SH-SY5Y (cell line): ENCODE data around the gene GBGT1.

Source experiments
- GATA2 ChIP-seq: IDR thresholded peaks from 2 replicates; pipeline ENCODE4 v1.6.1; 2011; ENCODE audit warnings: mild to moderate bottlenecking, low read depth, low read length
- GATA3 ChIP-seq: IDR thresholded peaks from 2 replicates; pipeline ENCODE4 v1.6.1; 2011; ENCODE audit warnings: low read depth, mild to moderate bottlenecking, low read length, moderate library complexity

DNA sequence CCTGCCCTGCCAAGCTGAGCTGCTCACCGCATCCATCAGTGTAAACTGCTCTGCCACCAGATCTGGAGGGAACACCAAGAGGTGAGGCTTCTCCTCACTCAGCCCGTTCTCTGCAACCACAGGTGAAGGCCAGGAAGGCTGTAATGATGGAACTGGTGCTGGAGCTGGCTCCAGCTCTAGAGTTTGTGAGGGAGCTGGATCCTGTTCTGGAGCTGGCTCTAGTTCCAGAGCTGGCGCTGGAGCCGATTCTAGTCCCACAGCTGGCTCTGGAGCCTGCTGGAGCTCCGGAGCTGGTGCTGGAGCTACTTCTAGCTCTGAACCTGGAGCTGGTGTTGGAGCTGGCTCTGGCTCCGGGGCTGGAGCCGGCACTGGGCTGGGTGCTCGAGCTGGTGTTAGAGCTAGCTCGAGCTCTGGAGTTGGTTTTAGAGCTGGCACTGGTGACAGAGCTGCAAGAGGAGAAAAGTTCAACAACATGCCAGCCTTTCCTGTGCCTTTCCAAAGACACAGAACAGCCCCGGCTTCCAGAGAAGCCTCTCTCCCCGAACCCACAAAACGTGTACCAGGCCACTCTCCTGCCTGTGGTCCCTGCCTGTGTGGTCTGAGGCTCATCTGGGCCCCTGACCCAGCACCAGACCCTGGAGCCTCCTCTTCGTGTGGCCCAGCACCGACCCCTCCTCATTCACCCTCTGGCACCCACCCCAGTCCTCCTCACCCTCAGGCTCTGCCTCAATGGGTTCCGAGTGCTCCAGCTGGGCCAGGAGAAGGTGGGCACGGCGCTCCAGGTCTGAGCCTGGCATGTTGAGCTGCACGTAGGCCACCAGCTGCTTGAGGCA lies 55.5 kb downstream of the GBGT1 start:
- TF ChIP-seq GATA2 (no peak), GATA3 (no peak)
